ENCODE data around the gene HABP2. TPM values are rescaled to one million over a fixed set of nuclear protein-coding genes. Genes with fewer than 3 reads are reported as not detected.

Gene HABP2
- total RNA-seq, 1 donor from 2014 or later = 112 TPM

GRCh38 chr10:113515161-113515560 lies 37.7 kb upstream of the HABP2 start:
- Mint-ChIP-seq H3K4me3 (ENCODE audit: low read depth) (no peak overlapping the region), H3K36me3 (ENCODE audit: insufficient read depth) (peaks cover 4% of the 10 kb centered on the region), H3K27me3 (peaks cover 2% of the 10 kb centered on the region), H3K27ac (no peak overlapping the region), H3K4me1 (ENCODE audit: low read depth) (peaks cover 9% of the 10 kb centered on the region), H3K9me3 (ENCODE audit: low read depth) (peaks cover 18% of the 10 kb centered on the region)
- no peak for DNase-seq (ENCODE audit: low spot score, unreplicated experiment)
- no peak for TF ChIP-seq CTCF (IDR thresholded peaks at IDR 0.05; ENCODE audit: unreplicated experiment)

DNA sequence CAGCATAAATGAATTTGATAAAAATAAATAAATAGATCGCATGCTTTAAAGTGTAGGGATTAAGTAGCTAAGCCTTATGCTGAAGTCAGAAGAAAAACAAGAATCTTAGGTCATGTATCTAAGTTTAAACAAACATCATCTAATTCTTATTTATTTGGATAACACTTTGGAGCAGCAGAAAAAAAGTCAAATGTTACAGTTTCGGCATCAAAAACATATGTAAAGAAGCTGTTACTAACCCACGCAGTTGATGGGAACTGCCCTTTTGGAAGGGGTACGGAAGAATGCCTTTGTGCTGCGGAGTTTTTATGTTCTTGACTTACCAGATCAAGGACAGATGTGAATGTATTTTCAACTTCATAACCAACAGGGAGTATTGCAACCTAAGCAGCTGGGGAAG lies 37.3 kb upstream of the HABP2 start:
- H3K27me3 Mint-ChIP-seq = peaks cover 2% of the 10 kb centered on the region
- TF ChIP-seq CTCF (IDR thresholded peaks at IDR 0.05; ENCODE audit: unreplicated experiment) = no peak
- peaks cover 4% of the 10 kb centered on the region for H3K36me3 Mint-ChIP-seq (ENCODE audit: insufficient read depth)

GRCh38 chr10:113516061-113516460 lies 36.8 kb upstream of the HABP2 start:
- H3K4me1 Mint-ChIP-seq (ENCODE audit: low read depth) = peaks cover 11% of the 10 kb centered on the region
- no peak overlapping the region for H3K27ac Mint-ChIP-seq
- no peak overlapping the region for H3K4me3 Mint-ChIP-seq (ENCODE audit: low read depth)
- peaks cover 4% of the 10 kb centered on the region for H3K36me3 Mint-ChIP-seq (ENCODE audit: insufficient read depth)
- no peak for DNase-seq (ENCODE audit: low spot score, unreplicated experiment)
- TF ChIP-seq CTCF (IDR thresholded peaks at IDR 0.05; ENCODE audit: unreplicated experiment) = no peak
- H3K9me3 Mint-ChIP-seq (ENCODE audit: low read depth) = peaks cover 11% of the 10 kb centered on the region
- H3K27me3 Mint-ChIP-seq = peaks cover 2% of the 10 kb centered on the region

More for the DNA sequence above, 37.3 kb upstream of the HABP2 start:
- Mint-ChIP-seq H3K4me1 (ENCODE audit: low read depth) (peaks cover 9% of the 10 kb centered on the region), H3K27ac (no peak overlapping the region), H3K9me3 (ENCODE audit: low read depth) (peaks cover 14% of the 10 kb centered on the region), H3K4me3 (ENCODE audit: low read depth) (no peak overlapping the region)
- no peak for DNase-seq (ENCODE audit: low spot score, unreplicated experiment)

- no peaks in the 10 kb centered on the region for H3K9me3 Mint-ChIP-seq (ENCODE audit: low read depth)
- no peak for TF ChIP-seq CTCF (IDR thresholded peaks at IDR 0.05; ENCODE audit: unreplicated experiment)
- H3K4me1 Mint-ChIP-seq (ENCODE audit: low read depth) = peaks cover 14% of the 10 kb centered on the region
- H3K36me3 Mint-ChIP-seq (ENCODE audit: insufficient read depth) = no peaks in the 10 kb centered on the region
- peaks cover 2% of the 10 kb centered on the region for H3K27me3 Mint-ChIP-seq
- no peak for DNase-seq (ENCODE audit: low spot score, unreplicated experiment)
- H3K27ac Mint-ChIP-seq = no peak overlapping the region
- no peak overlapping the region for H3K4me3 Mint-ChIP-seq (ENCODE audit: low read depth)
Observed at GRCh38 chr10:113517165-113517900, 35.5 kb upstream of the HABP2 start.

DNA sequence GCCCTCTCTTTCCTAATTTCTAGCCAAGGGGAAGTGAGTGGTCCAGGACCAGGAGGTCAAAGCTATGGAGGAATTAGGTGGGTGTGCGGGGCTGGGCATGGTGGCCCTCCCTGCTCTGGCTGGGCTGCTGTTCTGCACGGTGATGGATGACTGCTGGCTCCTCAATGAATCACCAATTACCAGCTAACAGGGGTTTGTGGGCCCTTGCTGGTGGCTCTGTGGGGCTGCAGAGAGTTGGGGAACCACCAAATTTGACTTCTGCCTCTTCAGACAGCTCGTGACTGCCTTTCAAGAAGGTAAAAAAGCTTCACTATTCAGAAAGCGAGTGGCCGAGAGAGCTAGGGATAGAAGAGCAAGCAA lies 35.0 kb upstream of the HABP2 start:
- H3K27me3 Mint-ChIP-seq = peaks cover 2% of the 10 kb centered on the region
- DNase-seq (ENCODE audit: low spot score, unreplicated experiment) = no peak
- TF ChIP-seq CTCF (IDR thresholded peaks at IDR 0.05; ENCODE audit: unreplicated experiment) = no peak

More for the DNA sequence above, 35.0 kb upstream of the HABP2 start:
- H3K27ac Mint-ChIP-seq = no peak overlapping the region
- H3K4me1 Mint-ChIP-seq (ENCODE audit: low read depth) = peaks cover 17% of the 10 kb centered on the region
- H3K4me3 Mint-ChIP-seq (ENCODE audit: low read depth) = no peak overlapping the region
- no peaks in the 10 kb centered on the region for H3K36me3 Mint-ChIP-seq (ENCODE audit: insufficient read depth)
- H3K9me3 Mint-ChIP-seq (ENCODE audit: low read depth) = no peaks in the 10 kb centered on the region
